ENCODE measurements around the gene SORCS2.

DNA sequence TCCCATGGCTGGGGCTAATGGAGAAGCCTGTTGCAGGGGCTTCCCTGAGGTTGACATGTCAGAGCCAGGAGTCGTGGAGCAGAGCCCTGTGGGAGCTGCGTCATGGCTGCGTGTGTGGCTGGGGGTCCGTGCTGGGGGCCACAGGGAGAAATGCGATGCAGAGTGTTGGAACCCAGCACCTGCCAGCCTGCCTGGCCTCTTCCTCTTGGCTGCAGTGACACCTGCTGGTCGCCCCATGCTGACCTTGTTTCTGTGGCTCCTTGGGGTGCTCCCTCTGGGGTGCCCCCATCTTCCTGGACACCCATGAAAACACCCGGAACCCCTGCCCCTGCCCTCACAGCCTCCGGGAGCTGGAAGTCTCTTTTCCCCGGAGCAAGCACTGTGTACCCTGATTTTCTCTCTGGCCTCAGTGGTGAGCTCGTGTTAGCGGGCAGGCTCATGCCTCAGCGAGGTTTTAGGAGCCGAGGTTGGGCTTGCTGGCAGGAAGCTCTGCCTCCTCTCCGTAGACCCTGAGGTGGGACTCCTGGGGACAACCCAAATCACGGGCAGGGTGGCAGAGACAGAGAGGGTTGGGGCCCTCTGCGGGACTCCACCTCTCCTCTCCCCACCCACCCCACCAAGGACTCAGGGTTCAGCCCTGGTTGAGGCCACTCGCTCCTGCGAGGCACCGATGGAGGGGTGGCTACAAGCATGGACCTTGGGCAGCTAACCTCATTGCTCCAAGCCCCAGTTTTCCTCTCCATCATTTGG is 103.7 kb downstream of the SORCS2 start:
- TF ChIP-seq, protein P1, sequence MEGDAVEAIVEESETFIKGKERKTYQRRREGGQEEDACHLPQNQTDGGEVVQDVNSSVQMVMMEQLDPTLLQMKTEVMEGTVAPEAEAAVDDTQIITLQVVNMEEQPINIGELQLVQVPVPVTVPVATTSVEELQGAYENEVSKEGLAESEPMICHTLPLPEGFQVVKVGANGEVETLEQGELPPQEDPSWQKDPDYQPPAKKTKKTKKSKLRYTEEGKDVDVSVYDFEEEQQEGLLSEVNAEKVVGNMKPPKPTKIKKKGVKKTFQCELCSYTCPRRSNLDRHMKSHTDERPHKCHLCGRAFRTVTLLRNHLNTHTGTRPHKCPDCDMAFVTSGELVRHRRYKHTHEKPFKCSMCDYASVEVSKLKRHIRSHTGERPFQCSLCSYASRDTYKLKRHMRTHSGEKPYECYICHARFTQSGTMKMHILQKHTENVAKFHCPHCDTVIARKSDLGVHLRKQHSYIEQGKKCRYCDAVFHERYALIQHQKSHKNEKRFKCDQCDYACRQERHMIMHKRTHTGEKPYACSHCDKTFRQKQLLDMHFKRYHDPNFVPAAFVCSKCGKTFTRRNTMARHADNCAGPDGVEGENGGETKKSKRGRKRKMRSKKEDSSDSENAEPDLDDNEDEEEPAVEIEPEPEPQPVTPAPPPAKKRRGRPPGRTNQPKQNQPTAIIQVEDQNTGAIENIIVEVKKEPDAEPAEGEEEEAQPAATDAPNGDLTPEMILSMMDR (IDR thresholded peaks at IDR 0.05): peak in 3 of 4 experiments; percentile 71 to 86 (median 75)
- no peak for TF ChIP-seq EP300 (IDR thresholded peaks at IDR 0.05)
- no peak for TF ChIP-seq POLR2AphosphoS5 (IDR thresholded peaks at IDR 0.05)
- TF ChIP-seq POLR2A (IDR thresholded peaks at IDR 0.05): no peak
